Loucy (cell line): Measurements from ENCODE around the gene PGC.

Experiments
- EZH2phosphoT487 ChIP-seq: fragments of 200-600 bp; IDR thresholded peaks from 2 replicates; pipeline ENCODE4 v1.6.1; 2018; ENCODE audit warnings: antibody characterized with exemption, mild to moderate bottlenecking, moderate library complexity, borderline replicate concordance
- TF ChIP-seq, protein P1 (sequence below): fragments of 200-600 bp; sonication (generic); conservative IDR thresholded peaks from 2 replicates; pipeline ENCODE4 v1.5.1; 2014; ENCODE audit warnings: mild to moderate bottlenecking, antibody characterized with exemption, low read length

- TF ChIP-seq, protein P1, sequence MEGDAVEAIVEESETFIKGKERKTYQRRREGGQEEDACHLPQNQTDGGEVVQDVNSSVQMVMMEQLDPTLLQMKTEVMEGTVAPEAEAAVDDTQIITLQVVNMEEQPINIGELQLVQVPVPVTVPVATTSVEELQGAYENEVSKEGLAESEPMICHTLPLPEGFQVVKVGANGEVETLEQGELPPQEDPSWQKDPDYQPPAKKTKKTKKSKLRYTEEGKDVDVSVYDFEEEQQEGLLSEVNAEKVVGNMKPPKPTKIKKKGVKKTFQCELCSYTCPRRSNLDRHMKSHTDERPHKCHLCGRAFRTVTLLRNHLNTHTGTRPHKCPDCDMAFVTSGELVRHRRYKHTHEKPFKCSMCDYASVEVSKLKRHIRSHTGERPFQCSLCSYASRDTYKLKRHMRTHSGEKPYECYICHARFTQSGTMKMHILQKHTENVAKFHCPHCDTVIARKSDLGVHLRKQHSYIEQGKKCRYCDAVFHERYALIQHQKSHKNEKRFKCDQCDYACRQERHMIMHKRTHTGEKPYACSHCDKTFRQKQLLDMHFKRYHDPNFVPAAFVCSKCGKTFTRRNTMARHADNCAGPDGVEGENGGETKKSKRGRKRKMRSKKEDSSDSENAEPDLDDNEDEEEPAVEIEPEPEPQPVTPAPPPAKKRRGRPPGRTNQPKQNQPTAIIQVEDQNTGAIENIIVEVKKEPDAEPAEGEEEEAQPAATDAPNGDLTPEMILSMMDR = no peak
- TF ChIP-seq EZH2phosphoT487 = no peak
Measured at GRCh38 chr6:41732149-41732548, 15.0 kb downstream of the PGC start.
